Fibroblast of peridontal ligament (primary cell): ENCODE measurements around the gene KCNIP2.
A peak's percentile ranks its signal among the peaks of the same experiment; 100 is the strongest.

Experiments used
- DNase-seq: peaks from one replicate; pipeline ENCODE4 v3.0.0-alpha.2; 2010; ENCODE audit errors: extremely low read depth

The KCNIP2 gene

GRCh38 chr10:101851411-101852116 lies 8.0 kb upstream of the KCNIP2 start:
- DNase-seq = peak; percentile 61

- no peak for DNase-seq
Observed at GRCh38 chr10:101850749-101851148, 7.1 kb upstream of the KCNIP2 start.

- DNase-seq = peak; percentile 71
Observed at GRCh38 chr10:101848894-101849351, 5.3 kb upstream of the KCNIP2 start.

GRCh38 chr10:101848408-101848807 lies 4.8 kb upstream of the KCNIP2 start:
- peak; percentile 38 for DNase-seq

GRCh38 chr10:101845893-101846292 lies 2.3 kb upstream of the KCNIP2 start:
- no peak for DNase-seq

- DNase-seq = no peak
Observed at GRCh38 chr10:101841826-101842225, 1.8 kb downstream of the KCNIP2 start.

- peak; percentile 81 for DNase-seq
Observed at GRCh38 chr10:101840741-101841453, 2.7 kb downstream of the KCNIP2 start.

- no peak for DNase-seq
Observed at GRCh38 chr10:101840102-101840684, 3.4 kb downstream of the KCNIP2 start.

GRCh38 chr10:101839416-101840063 lies 4.1 kb downstream of the KCNIP2 start:
- DNase-seq = no peak

- DNase-seq = no peak
Observed at GRCh38 chr10:101839002-101839401, 4.6 kb downstream of the KCNIP2 start.

GRCh38 chr10:101838416-101838970 lies 5.1 kb downstream of the KCNIP2 start:
- no peak for DNase-seq

- no peak for DNase-seq
Observed at GRCh38 chr10:101837748-101838147, 5.9 kb downstream of the KCNIP2 start.

- DNase-seq = no peak
Observed at GRCh38 chr10:101835362-101835761, 8.2 kb downstream of the KCNIP2 start.

GRCh38 chr10:101834341-101834740 lies 9.3 kb downstream of the KCNIP2 start:
- DNase-seq = no peak

GRCh38 chr10:101833466-101833865 lies 10.1 kb downstream of the KCNIP2 start:
- no peak for DNase-seq

GRCh38 chr10:101832325-101832771 lies 11.3 kb downstream of the KCNIP2 start:
- DNase-seq = no peak

- no peak for DNase-seq
Observed at GRCh38 chr10:101831169-101831811, 12.3 kb downstream of the KCNIP2 start.

- DNase-seq = peak; percentile 84
Observed at GRCh38 chr10:101830322-101831168, 13.1 kb downstream of the KCNIP2 start.

- DNase-seq = no peak
Observed at GRCh38 chr10:101829561-101830315, 13.9 kb downstream of the KCNIP2 start.
